ENCODE results near the gene IFIT1B.

The IFIT1B gene

DNA sequence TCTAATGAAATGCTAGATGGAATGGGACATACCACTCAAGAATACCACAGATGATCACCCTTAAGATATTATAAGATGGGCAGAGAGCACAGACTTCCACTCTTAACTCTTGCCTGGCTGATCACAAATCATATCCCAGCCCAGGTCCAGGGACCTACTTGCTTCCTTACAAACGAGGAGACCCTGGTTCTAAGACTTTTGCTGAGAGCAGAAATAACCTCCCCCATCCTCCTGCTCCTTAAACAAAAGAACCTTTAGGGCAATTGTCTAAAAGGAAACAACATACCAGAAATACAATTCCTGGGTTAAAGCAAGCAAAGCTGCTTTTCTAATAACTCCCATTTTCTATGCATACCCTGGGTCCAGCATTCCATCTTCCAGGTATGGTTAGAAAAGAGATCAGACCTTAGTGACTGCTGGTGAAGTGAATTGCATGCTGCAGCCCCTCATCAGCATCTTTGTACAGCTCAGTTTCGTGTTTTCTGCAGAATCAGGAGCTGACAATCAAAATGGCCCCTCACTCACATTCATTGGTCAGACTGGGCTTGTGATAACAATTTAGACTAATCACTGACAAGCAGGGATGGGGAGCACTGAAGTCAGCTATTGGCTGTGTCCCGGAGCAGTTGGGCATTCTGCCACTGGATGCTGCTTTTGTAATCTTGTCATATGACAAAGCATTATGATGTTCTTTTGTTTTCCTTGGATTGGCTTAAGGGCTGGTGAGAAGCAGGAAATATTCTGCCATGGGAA is 35.5 kb upstream of the IFIT1B start:
- Histone ChIP-seq H3K27ac (peak overlapping the region; percentile 31), H3K27me3 (replicated peaks) (no peaks in the 10 kb centered on the region), H3K4me3 (ENCODE audit: low read depth, low read length) (peak overlapping the region; percentile 24), H3K36me3 (replicated peaks) (peaks cover 3% of the 10 kb centered on the region)
- TF ChIP-seq, protein P1, sequence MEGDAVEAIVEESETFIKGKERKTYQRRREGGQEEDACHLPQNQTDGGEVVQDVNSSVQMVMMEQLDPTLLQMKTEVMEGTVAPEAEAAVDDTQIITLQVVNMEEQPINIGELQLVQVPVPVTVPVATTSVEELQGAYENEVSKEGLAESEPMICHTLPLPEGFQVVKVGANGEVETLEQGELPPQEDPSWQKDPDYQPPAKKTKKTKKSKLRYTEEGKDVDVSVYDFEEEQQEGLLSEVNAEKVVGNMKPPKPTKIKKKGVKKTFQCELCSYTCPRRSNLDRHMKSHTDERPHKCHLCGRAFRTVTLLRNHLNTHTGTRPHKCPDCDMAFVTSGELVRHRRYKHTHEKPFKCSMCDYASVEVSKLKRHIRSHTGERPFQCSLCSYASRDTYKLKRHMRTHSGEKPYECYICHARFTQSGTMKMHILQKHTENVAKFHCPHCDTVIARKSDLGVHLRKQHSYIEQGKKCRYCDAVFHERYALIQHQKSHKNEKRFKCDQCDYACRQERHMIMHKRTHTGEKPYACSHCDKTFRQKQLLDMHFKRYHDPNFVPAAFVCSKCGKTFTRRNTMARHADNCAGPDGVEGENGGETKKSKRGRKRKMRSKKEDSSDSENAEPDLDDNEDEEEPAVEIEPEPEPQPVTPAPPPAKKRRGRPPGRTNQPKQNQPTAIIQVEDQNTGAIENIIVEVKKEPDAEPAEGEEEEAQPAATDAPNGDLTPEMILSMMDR (IDR thresholded peaks at IDR 0.05; ENCODE audit: low read depth, low read length, missing control alignments) = no peak
- DNase-seq = peak; percentile 98
- in situ Hi-C loops (cut with HindIII; ENCODE audit: low pct_ligation_motif_present, low sequenced_read_pairs) = no loop called here

DNA sequence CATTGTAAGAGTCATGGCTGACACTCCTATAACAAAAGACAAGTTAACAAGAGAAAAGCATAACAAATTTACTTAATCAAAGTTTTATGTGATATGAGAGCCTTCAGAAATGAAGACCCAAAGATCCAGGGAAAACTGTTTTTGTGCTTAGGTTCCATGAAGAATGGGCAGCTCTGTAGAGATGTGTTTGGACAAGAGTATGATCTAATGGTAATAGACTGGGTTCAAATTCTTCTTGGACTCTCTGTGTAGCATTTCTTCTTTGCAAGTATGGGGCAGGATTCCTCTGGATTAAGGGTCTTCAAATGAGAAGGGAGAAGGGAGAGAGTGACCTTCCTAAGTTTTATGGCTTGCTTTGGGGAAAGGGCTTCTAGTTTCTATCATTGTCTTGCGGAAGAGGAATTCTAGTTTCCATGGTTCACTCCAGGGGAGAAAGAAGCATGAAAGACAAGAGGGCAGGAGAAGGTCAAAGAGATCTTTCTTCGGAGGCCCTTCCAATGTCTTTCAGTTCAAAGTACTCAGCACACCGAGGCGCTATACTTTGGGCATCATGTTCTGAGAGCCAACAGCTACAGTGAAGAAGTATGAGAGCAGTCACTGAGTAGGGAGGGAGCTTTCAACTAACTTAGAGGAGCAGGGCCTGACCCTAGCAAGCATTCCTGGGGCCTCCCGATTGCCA is 34.6 kb upstream of the IFIT1B start:
- no peaks in the 10 kb centered on the region for H3K27me3 ChIP-seq (replicated peaks)
- no peak overlapping the region for H3K4me3 ChIP-seq (ENCODE audit: low read depth, low read length)
- TF ChIP-seq, protein P1 (IDR thresholded peaks at IDR 0.05; ENCODE audit: low read depth, low read length, missing control alignments) = no peak
- in situ Hi-C loops (cut with HindIII; ENCODE audit: low pct_ligation_motif_present, low sequenced_read_pairs) = no loop called here
- DNase-seq = no peak
- H3K27ac ChIP-seq = peak overlapping the region; percentile 31
- H3K36me3 ChIP-seq (replicated peaks) = peaks cover 3% of the 10 kb centered on the region

DNA sequence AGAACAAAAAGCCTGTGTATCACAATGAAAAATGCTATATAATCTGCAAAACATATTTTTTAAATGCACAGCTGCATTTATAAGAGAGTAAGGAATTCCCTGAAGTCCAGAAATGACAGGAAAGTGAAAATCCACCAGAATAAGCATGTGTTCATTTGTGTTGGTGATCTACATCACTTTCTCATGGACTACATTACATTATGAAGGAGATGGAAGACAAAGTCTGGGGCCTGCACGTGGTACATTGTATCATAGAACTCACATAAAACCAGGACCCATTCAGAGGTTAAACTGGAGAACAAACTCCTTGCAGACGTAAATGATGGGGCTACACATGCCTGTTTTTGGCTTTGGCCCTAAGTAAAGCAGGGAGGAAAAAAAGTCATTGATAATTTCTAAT is 33.7 kb upstream of the IFIT1B start:
- Histone ChIP-seq H3K27ac (no peak overlapping the region), H3K4me3 (ENCODE audit: low read depth, low read length) (no peak overlapping the region), H3K27me3 (replicated peaks) (no peaks in the 10 kb centered on the region), H3K36me3 (replicated peaks) (peaks cover 3% of the 10 kb centered on the region)
- TF ChIP-seq, protein P1 (IDR thresholded peaks at IDR 0.05; ENCODE audit: low read depth, low read length, missing control alignments) = no peak
- in situ Hi-C loops (cut with HindIII; ENCODE audit: low pct_ligation_motif_present, low sequenced_read_pairs) = no loop called here
- no peak for DNase-seq

DNA sequence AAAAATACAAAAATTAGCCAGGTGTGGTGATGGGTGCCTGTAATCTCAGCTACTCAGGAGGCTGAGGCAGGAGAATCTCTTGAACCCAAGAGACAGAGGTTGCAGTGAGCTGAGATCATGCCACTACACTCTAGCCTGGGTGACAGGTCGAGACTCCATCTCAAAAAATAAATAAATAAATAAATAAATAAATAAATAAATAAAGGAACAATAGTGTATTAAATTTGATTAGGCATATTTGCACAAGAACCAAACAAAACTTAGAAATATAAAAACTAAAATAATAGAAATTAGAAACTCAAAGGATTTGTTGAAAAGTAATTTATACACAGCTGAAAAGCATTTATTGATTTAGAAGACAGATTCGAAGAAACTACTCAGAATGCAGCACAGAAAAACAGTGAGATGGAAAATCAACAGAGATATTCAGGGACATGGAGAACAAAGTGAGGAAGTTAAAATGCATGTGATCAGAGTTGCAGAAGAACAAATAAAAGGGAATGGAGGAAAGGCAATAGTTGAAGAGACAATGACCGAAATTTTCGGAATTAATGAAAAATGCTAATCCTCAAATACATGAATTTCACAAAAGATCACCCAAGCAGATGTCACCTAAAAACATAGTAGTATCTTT is 32.4 kb upstream of the IFIT1B start:
- DNase-seq = no peak
- H3K4me3 ChIP-seq (ENCODE audit: low read depth, low read length) = no peak overlapping the region
- in situ Hi-C loops (cut with HindIII; ENCODE audit: low pct_ligation_motif_present, low sequenced_read_pairs) = no loop called here
- H3K27me3 ChIP-seq (replicated peaks) = no peaks in the 10 kb centered on the region
- no peaks in the 10 kb centered on the region for H3K36me3 ChIP-seq (replicated peaks)
- TF ChIP-seq, protein P1 (IDR thresholded peaks at IDR 0.05; ENCODE audit: low read depth, low read length, missing control alignments) = no peak
- H3K27ac ChIP-seq = no peak overlapping the region

DNA sequence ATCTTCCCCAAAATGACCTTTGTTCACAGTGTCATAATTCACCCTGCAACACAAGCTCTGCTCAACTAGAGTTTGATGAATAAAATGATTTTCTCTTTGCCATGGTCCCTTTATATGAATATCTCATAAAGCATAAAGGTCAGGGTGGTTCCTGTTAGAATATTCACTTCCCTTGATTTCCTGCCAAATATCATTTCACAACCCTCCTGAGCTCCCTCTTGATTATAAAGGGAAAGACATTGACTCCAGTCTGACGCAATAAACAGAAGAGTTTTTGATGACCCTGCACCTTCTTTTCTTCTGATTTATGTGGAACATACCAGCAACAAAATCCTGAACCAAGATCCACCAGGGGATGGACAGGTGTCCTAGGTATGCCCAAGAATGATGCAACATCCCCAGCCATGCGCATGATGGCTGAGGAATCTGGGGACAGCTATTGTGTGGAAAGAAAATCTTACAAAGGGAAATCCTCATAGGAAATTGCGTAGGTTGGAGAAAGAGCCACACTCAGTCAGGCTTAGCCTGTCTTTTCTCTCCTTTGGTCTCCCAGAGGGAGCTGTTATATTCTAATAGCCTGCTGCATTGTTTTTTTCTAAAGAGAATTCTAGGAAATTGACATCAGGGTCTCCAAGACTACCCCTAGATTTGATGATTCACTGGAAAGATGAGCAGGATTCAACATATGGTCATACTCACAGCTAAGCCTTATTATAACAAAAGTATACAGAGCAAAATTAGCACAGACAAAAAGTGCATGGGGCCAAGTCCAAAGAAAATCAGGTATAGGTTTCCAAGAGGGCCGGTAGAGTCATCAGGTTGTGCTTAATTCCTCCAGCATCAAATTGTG is 31.2 kb upstream of the IFIT1B start:
- no peaks in the 10 kb centered on the region for H3K36me3 ChIP-seq (replicated peaks)
- no peak for DNase-seq
- no peak overlapping the region for H3K27ac ChIP-seq
- in situ Hi-C loops (cut with HindIII; ENCODE audit: low pct_ligation_motif_present, low sequenced_read_pairs) = no loop called here
- no peaks in the 10 kb centered on the region for H3K27me3 ChIP-seq (replicated peaks)
- TF ChIP-seq, protein P1 (IDR thresholded peaks at IDR 0.05; ENCODE audit: low read depth, low read length, missing control alignments) = no peak
- H3K4me3 ChIP-seq (ENCODE audit: low read depth, low read length) = no peak overlapping the region

All from brain microvascular endothelial cell (primary cell).